ENCODE data around the gene TBC1D22B.

The TBC1D22B gene

GRCh38 chr6:37359039-37359438 lies 101.5 kb downstream of the TBC1D22B start:
- ChIA-PET POLR2A (interaction anchor here (0.7 kb wide), 1 partner anchor 37 kb away, joined by 3 read pairs; no protein-coding TSS in a partner anchor), CTCF (interaction anchor here (1.3 kb wide), 2 partner anchors 23 to 33 kb away, joined by 3 to 4 read pairs; no protein-coding TSS in a partner anchor)
- TF ChIP-seq ZNF248 (tag by site-specific recombination; IDR thresholded peaks at IDR 0.05): no peak
- TF ChIP-seq ZNF600 (tag by site-specific recombination; IDR thresholded peaks at IDR 0.05): 0 out of 2 replicates have a peak, but pooled peaks have one; percentile 44
- no peak for TF ChIP-seq ZNF629 (tag by site-specific recombination; IDR thresholded peaks at IDR 0.05)
- TF ChIP-seq ZNF549 (tag by site-specific recombination; IDR thresholded peaks at IDR 0.05): no peak
- H3K4me3 ChIP-seq (ENCODE audit: low read depth, low read length): no peak overlapping the region
- H3K27ac ChIP-seq (ENCODE audit: extremely low read depth, low read depth, low read length): no peak overlapping the region
- no peaks in the 10 kb centered on the region for H3K9me3 ChIP-seq (ENCODE audit: control insufficient read depth, insufficient read depth, low read depth, low read length)
- peaks cover 5 to 40% of the 10 kb centered on the region in 2 experiments for H3K36me3 ChIP-seq (ENCODE audit: control insufficient read depth in 2 of 2, insufficient read depth in 1 of 2, low read length in 2 of 2)
- peaks cover 43% of the 10 kb centered on the region for H3K4me1 ChIP-seq (ENCODE audit: control insufficient read depth, insufficient read depth, low read length)

GRCh38 chr6:37362101-37362828 lies 104.7 kb downstream of the TBC1D22B start:
- TF ChIP-seq ZFP41 (tag by site-specific recombination; IDR thresholded peaks at IDR 0.05; ENCODE audit: borderline replicate concordance) (no peak), ZNF350 (tag by site-specific recombination; IDR thresholded peaks at IDR 0.05) (no peak), ZNF629 (tag by site-specific recombination; IDR thresholded peaks at IDR 0.05) (peak; percentile 5; the same call in 1 of the 2 replicates), ZNF558 (tag by site-specific recombination; IDR thresholded peaks at IDR 0.05) (peak; percentile 47; the same call in 1 of the 2 replicates), ZNF473 (tag by site-specific recombination; IDR thresholded peaks at IDR 0.05) (no peak)
- Histone ChIP-seq H3K4me3 (ENCODE audit: low read depth, low read length) (no peak overlapping the region), H3K36me3 (ENCODE audit: control insufficient read depth in 2 of 2, insufficient read depth in 1 of 2, low read length in 2 of 2) (peaks cover 8 to 54% of the 10 kb centered on the region in 2 experiments), H3K4me1 (ENCODE audit: control insufficient read depth, insufficient read depth, low read length) (peaks cover 30% of the 10 kb centered on the region), H3K9me3 (ENCODE audit: control insufficient read depth, insufficient read depth, low read depth, low read length) (no peaks in the 10 kb centered on the region), H3K27ac (ENCODE audit: extremely low read depth, low read depth, low read length) (no peak overlapping the region)
- CTCF ChIA-PET: interaction anchor here (0.9 to 2.0 kb wide), 5 partner anchors 10 to 48 kb away, joined by 3 to 10 read pairs (median 6); no protein-coding TSS in a partner anchor
- POLR2A ChIA-PET: interaction anchor here (0.8 to 1.4 kb wide), 2 partner anchors 8 to 71 kb away, joined by 3 to 7 read pairs; partner anchors contain the start of genes CMTR1 and RNF8

- ChIA-PET POLR2A (no interaction called here), CTCF (interaction anchor here (0.6 to 3.1 kb wide), 8 partner anchors 16 to 1246 kb away, joined by 3 to 22 read pairs (median 4); no protein-coding TSS in a partner anchor)
- TF ChIP-seq ZNF654 (tag by site-specific recombination; IDR thresholded peaks at IDR 0.05; ENCODE audit: low read depth): peak; percentile 59
- TF ChIP-seq ZNF302 (tag by site-specific recombination; IDR thresholded peaks at IDR 0.05; ENCODE audit: low read depth): no peak
- no peak for TF ChIP-seq ZNF571 (tag by site-specific recombination; IDR thresholded peaks at IDR 0.05)
- no peak for TF ChIP-seq ZNF132 (tag by site-specific recombination; IDR thresholded peaks at IDR 0.05; ENCODE audit: borderline replicate concordance)
- TF ChIP-seq ZNF211 (tag by site-specific recombination; IDR thresholded peaks at IDR 0.05; ENCODE audit: low read depth): no peak
- TF ChIP-seq ZNF138 (tag by site-specific recombination; IDR thresholded peaks at IDR 0.05; ENCODE audit: borderline replicate concordance): no peak
- TF ChIP-seq ZNF585B (tag by site-specific recombination; IDR thresholded peaks at IDR 0.05): peak; percentile 39
- no peak for TF ChIP-seq PRDM2 (tag by site-specific recombination; IDR thresholded peaks at IDR 0.05; ENCODE audit: borderline replicate concordance)
- no peak for TF ChIP-seq YY1 (tag by site-specific recombination; IDR thresholded peaks at IDR 0.05)
- TF ChIP-seq, protein P1, sequence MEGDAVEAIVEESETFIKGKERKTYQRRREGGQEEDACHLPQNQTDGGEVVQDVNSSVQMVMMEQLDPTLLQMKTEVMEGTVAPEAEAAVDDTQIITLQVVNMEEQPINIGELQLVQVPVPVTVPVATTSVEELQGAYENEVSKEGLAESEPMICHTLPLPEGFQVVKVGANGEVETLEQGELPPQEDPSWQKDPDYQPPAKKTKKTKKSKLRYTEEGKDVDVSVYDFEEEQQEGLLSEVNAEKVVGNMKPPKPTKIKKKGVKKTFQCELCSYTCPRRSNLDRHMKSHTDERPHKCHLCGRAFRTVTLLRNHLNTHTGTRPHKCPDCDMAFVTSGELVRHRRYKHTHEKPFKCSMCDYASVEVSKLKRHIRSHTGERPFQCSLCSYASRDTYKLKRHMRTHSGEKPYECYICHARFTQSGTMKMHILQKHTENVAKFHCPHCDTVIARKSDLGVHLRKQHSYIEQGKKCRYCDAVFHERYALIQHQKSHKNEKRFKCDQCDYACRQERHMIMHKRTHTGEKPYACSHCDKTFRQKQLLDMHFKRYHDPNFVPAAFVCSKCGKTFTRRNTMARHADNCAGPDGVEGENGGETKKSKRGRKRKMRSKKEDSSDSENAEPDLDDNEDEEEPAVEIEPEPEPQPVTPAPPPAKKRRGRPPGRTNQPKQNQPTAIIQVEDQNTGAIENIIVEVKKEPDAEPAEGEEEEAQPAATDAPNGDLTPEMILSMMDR (tag by site-specific recombination; IDR thresholded peaks at IDR 0.05): peak; percentile 60; the same call in 1 of the 2 replicates
- H3K36me3 ChIP-seq (ENCODE audit: control insufficient read depth in 2 of 2, insufficient read depth in 1 of 2, low read length in 2 of 2): peaks cover 15 to 77% of the 10 kb centered on the region in 2 experiments
- H3K4me3 ChIP-seq (ENCODE audit: low read depth, low read length): no peak overlapping the region
- peaks cover 12% of the 10 kb centered on the region for H3K4me1 ChIP-seq (ENCODE audit: control insufficient read depth, insufficient read depth, low read length)
- H3K27ac ChIP-seq (ENCODE audit: extremely low read depth, low read depth, low read length): no peak overlapping the region
- H3K9me3 ChIP-seq (ENCODE audit: control insufficient read depth, insufficient read depth, low read depth, low read length): no peaks in the 10 kb centered on the region
Observed at GRCh38 chr6:37365791-37366190, 108.2 kb downstream of the TBC1D22B start.

Measured in HEK293 (cell line).